IPS DF 19.7 (cell line): Measurements from ENCODE around the gene CCL19.

ENCODE experiments used
- DNase-seq: peaks from one replicate; pipeline ENCODE4 v3.0.0-alpha.2; 2013; ENCODE audit warnings: low read depth, low spot score

Gene CCL19

GRCh38 chr9:34694811-34695210 lies 3.7 kb upstream of the CCL19 start:
- no peak for DNase-seq

- no peak for DNase-seq
Measured at GRCh38 chr9:34693560-34693959, 2.5 kb upstream of the CCL19 start.

- DNase-seq: no peak
Measured at GRCh38 chr9:34691936-34692315, 850 bp upstream of the CCL19 start.

GRCh38 chr9:34689512-34689911 lies 1.6 kb downstream of the CCL19 start:
- no peak for DNase-seq

- DNase-seq: no peak
Measured at GRCh38 chr9:34689116-34689470, 2.0 kb downstream of the CCL19 start.

GRCh38 chr9:34688329-34689115 lies 2.6 kb downstream of the CCL19 start:
- DNase-seq: no peak

GRCh38 chr9:34687276-34688030 lies 3.6 kb downstream of the CCL19 start:
- no peak for DNase-seq

GRCh38 chr9:34686732-34687131 lies 4.3 kb downstream of the CCL19 start:
- no peak for DNase-seq

- no peak for DNase-seq
Measured at GRCh38 chr9:34686231-34686630, 4.8 kb downstream of the CCL19 start.

- no peak for DNase-seq
Measured at GRCh38 chr9:34685591-34685990, 5.5 kb downstream of the CCL19 start.

- no peak for DNase-seq
Measured at GRCh38 chr9:34684816-34685215, 6.3 kb downstream of the CCL19 start.

GRCh38 chr9:34684145-34684544 lies 6.9 kb downstream of the CCL19 start:
- DNase-seq: no peak

GRCh38 chr9:34675869-34676268 lies 15.2 kb downstream of the CCL19 start:
- no peak for DNase-seq

- no peak for DNase-seq
Measured at GRCh38 chr9:34675048-34675714, 15.9 kb downstream of the CCL19 start.

GRCh38 chr9:34674440-34674839 lies 16.6 kb downstream of the CCL19 start:
- DNase-seq: no peak

- no peak for DNase-seq
Measured at GRCh38 chr9:34671307-34671706, 19.8 kb downstream of the CCL19 start.

- DNase-seq: no peak
Measured at GRCh38 chr9:34669809-34670562, 21.1 kb downstream of the CCL19 start.

- DNase-seq: no peak
Measured at GRCh38 chr9:34665381-34666250, 25.5 kb downstream of the CCL19 start.

- no peak for DNase-seq
Measured at GRCh38 chr9:34665067-34665380, 26.1 kb downstream of the CCL19 start.

GRCh38 chr9:34664281-34665066 lies 26.6 kb downstream of the CCL19 start:
- DNase-seq: no peak

GRCh38 chr9:34663303-34663605 lies 27.8 kb downstream of the CCL19 start:
- DNase-seq: no peak
